Measurements from ENCODE around the gene PSG1. TPM values are rescaled to one million over a fixed set of nuclear protein-coding genes. Genes with fewer than 3 reads are reported as not detected.
"Not testable (repeated sequence)": the region's sequence is repeated elsewhere in the genome, so short reads cannot be mapped to it uniquely, and the experiment has no call there.

Gene PSG1
- total RNA-seq, 1 experiment from 2014 or later = not detected

- H4K20me1 ChIP-seq (ENCODE audit: control insufficient read depth, insufficient read depth, insufficient read length); H2AFZ ChIP-seq (ENCODE audit: low read length); H3K4me1 ChIP-seq (ENCODE audit: insufficient read depth, low read length); H3K23ac ChIP-seq (ENCODE audit: insufficient read length, low read depth, low read length); H2BK12ac ChIP-seq (ENCODE audit: insufficient read length, low read depth, low read length); H3K4ac ChIP-seq (ENCODE audit: low read depth, low read length); H3K27me3 ChIP-seq (ENCODE audit: insufficient read depth, low read length); H3K56ac ChIP-seq (ENCODE audit: insufficient read length, low read depth, low read length); H2AK5ac ChIP-seq (ENCODE audit: insufficient read length, low read length); H3K27ac ChIP-seq (ENCODE audit: insufficient read length, low read depth, low read length); H2BK15ac ChIP-seq (ENCODE audit: low read depth, low read length); H3K23me2 ChIP-seq (ENCODE audit: insufficient read length, low read depth, low read length, poor library complexity, severe bottlenecking); H3K14ac ChIP-seq (ENCODE audit: insufficient read depth, low read length); H3K27ac Mint-ChIP-seq; H3K4me2 ChIP-seq (ENCODE audit: insufficient read depth, insufficient read length, low read length); H3K18ac ChIP-seq (ENCODE audit: insufficient read length, low read depth, low read length); H3K79me2 ChIP-seq (ENCODE audit: insufficient read depth, low read length); H3K79me1 ChIP-seq (ENCODE audit: insufficient read depth, low read depth, low read length, poor library complexity, severe bottlenecking); H4K5ac ChIP-seq (ENCODE audit: insufficient read length, low read depth, low read length); H4K8ac ChIP-seq (replicated peaks; ENCODE audit: insufficient read length, low read depth, low read length); H2BK120ac ChIP-seq (ENCODE audit: low read depth, low read length, poor library complexity, severe bottlenecking); DNase-seq; H3T11ph ChIP-seq (ENCODE audit: low read length); H3K4me3 Mint-ChIP-seq; H2BK5ac ChIP-seq (ENCODE audit: insufficient read length, low read length); H3K9ac ChIP-seq (ENCODE audit: extremely low read depth, insufficient read length, low read length); H4K91ac ChIP-seq (ENCODE audit: insufficient read length, low read depth, low read length); H2BK20ac ChIP-seq (ENCODE audit: low read depth, low read length, poor library complexity, severe bottlenecking); H3K4me1 Mint-ChIP-seq: not testable (repeated sequence)
- peaks cover 78% of the 10 kb centered on the region for H3K9me3 ChIP-seq (ENCODE audit: control insufficient read depth, low read depth, low read length)
- peaks cover 8 to 48% (median 16%) of the 10 kb centered on the region in 3 experiments; a peak in 6 of 7 replicates for H3K36me3 Mint-ChIP-seq (ENCODE audit: insufficient read depth in 1 of 3, low read depth in 3 of 3)
- H3K27me3 Mint-ChIP-seq (ENCODE audit: low read depth) = peaks cover 16% of the 10 kb centered on the region
- peaks cover 94% of the 10 kb centered on the region in 2 experiments for H3K9me3 Mint-ChIP-seq
These were observed 2.9 kb downstream of the PSG1 start for GRCh38 chr19:42876596-42876995.

DNA sequence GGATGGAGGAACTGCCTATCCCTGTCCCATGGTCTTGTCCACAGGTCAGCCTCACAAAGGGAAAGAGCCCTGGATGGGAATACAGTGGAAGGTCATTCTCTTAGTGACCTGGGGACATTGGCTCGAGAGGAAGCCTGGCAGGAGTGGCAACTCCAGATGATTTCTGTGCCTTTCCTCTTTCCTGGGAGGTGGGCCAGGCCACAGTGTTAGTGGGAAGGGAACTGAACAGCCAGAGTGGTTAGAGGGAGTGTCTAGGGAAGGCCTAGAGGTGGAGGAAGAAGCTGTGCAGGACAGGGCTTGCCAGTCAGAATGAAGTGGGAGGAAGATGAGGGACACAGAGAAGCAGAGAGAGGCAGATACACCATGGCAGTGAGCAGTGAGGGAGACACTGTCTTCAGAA, 3.6 kb downstream of the PSG1 start:
- not testable (repeated sequence) for H3K79me1 ChIP-seq (ENCODE audit: insufficient read depth, low read depth, low read length, poor library complexity, severe bottlenecking); H4K20me1 ChIP-seq (ENCODE audit: control insufficient read depth, insufficient read depth, insufficient read length); H4K8ac ChIP-seq (replicated peaks; ENCODE audit: insufficient read length, low read depth, low read length); H3K4ac ChIP-seq (ENCODE audit: low read depth, low read length); H3K56ac ChIP-seq (ENCODE audit: insufficient read length, low read depth, low read length); H3K4me3 Mint-ChIP-seq; H2BK12ac ChIP-seq (ENCODE audit: insufficient read length, low read depth, low read length); H3K9ac ChIP-seq (ENCODE audit: extremely low read depth, insufficient read length, low read length); H2BK120ac ChIP-seq (ENCODE audit: low read depth, low read length, poor library complexity, severe bottlenecking); H3K79me2 ChIP-seq (ENCODE audit: insufficient read depth, low read length); H3K4me2 ChIP-seq (ENCODE audit: insufficient read depth, insufficient read length, low read length); H3K4me1 ChIP-seq (ENCODE audit: insufficient read depth, low read length); H2AK5ac ChIP-seq (ENCODE audit: insufficient read length, low read length); H3K14ac ChIP-seq (ENCODE audit: insufficient read depth, low read length); H3K23me2 ChIP-seq (ENCODE audit: insufficient read length, low read depth, low read length, poor library complexity, severe bottlenecking); H3K18ac ChIP-seq (ENCODE audit: insufficient read length, low read depth, low read length); H3K27ac ChIP-seq (ENCODE audit: insufficient read length, low read depth, low read length); DNase-seq; H4K91ac ChIP-seq (ENCODE audit: insufficient read length, low read depth, low read length); H2BK5ac ChIP-seq (ENCODE audit: insufficient read length, low read length); H3K27ac Mint-ChIP-seq; H3T11ph ChIP-seq (ENCODE audit: low read length); H2BK20ac ChIP-seq (ENCODE audit: low read depth, low read length, poor library complexity, severe bottlenecking); H4K5ac ChIP-seq (ENCODE audit: insufficient read length, low read depth, low read length); H2BK15ac ChIP-seq (ENCODE audit: low read depth, low read length); H3K4me1 Mint-ChIP-seq; H3K23ac ChIP-seq (ENCODE audit: insufficient read length, low read depth, low read length); H3K27me3 ChIP-seq (ENCODE audit: insufficient read depth, low read length); H2AFZ ChIP-seq (ENCODE audit: low read length)
- WGBS (ENCODE audit: extremely low coverage, insufficient read length, low lambda C conversion rate) = no CpG with 5 or more reads among the region's 1 CpG
- peaks cover 12% of the 10 kb centered on the region for H3K27me3 Mint-ChIP-seq (ENCODE audit: low read depth)
- H3K9me3 ChIP-seq (ENCODE audit: control insufficient read depth, low read depth, low read length) = peaks cover 82% of the 10 kb centered on the region
- H3K36me3 Mint-ChIP-seq (ENCODE audit: insufficient read depth in 1 of 3, low read depth in 3 of 3) = peaks cover under 1 to 50% (median 14%) of the 10 kb centered on the region in 3 experiments; a peak in 6 of 7 replicates
- H3K9me3 Mint-ChIP-seq = peaks cover 94% of the 10 kb centered on the region in 2 experiments

Measured in H9 (cell line).